GM19025 (cell line): ENCODE results near the gene RUNX2.
"Not testable (repeated sequence)": the region's sequence is repeated elsewhere in the genome, so short reads cannot be mapped to it uniquely, and the experiment has no call there.

ENCODE experiments used
- ATAC-seq: cut with Tn5 transposase; IDR thresholded peaks from one replicate; pipeline ENCODE4 v1.9.1; 2021; ENCODE audit warnings: mild to moderate bottlenecking, low read depth, moderate library complexity; ENCODE audit not compliant: unreplicated experiment

The RUNX2 gene

DNA sequence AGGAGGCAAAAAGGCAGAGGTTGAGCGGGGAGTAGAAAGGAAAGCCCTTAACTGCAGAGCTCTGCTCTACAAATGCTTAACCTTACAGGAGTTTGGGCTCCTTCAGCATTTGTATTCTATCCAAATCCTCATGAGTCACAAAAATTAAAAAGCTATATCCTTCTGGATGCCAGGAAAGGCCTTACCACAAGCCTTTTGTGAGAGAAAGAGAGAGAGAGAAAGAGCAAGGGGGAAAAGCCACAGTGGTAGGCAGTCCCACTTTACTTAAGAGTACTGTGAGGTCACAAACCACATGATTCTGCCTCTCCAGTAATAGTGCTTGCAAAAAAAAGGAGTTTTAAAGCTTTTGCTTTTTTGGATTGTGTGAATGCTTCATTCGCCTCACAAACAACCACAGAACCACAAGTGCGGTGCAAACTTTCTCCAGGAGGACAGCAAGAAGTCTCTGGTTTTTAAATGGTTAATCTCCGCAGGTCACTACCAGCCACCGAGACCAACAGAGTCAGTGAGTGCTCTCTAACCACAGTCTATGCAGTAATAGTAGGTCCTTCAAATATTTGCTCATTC lies at the start of gene RUNX2:
Gene RUNX2 (plus strand): TSS at position 375 of the 567 bp plus-strand sequence. CDS start 397 bp downstream, outside the sequence.
- ATAC-seq, result no peak

DNA sequence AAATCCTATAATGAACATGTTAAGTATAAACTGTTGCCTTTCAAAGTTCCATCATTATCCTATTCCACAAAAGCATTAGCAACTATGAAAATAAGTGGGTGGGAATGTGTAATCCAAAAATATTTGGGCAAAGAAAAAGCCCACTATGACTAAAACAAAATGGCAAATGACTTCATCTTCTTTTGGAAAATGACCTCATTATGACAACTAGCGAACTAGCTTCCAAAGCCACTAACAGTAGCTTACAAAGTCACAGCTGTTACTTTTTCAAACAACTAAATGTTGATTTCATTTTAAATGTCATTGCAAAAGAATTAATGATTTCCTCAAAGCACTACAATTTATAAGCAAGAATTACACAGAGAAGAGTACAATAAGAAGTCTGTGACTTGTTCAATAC lies 49.8 kb upstream of the RUNX2 start:
- no peak for ATAC-seq

DNA sequence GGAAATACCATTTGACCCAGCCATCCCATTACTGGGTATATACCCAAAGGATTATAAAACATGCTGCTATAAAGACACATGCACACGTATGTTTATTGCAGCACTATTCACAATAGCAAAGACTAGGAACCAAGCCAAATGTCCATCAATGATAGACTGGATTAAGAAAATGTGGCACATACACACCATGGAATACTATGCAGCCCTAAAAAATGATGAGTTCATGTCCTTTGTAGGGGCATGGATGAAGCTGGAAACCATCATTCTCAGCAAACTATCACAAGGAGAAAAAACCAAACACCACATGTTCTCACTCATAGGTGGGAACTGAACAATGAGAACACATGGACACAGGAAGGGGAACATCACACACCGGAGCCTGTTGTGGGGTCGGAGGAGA lies 41.4 kb upstream of the RUNX2 start:
- ATAC-seq, result not testable (repeated sequence)

DNA sequence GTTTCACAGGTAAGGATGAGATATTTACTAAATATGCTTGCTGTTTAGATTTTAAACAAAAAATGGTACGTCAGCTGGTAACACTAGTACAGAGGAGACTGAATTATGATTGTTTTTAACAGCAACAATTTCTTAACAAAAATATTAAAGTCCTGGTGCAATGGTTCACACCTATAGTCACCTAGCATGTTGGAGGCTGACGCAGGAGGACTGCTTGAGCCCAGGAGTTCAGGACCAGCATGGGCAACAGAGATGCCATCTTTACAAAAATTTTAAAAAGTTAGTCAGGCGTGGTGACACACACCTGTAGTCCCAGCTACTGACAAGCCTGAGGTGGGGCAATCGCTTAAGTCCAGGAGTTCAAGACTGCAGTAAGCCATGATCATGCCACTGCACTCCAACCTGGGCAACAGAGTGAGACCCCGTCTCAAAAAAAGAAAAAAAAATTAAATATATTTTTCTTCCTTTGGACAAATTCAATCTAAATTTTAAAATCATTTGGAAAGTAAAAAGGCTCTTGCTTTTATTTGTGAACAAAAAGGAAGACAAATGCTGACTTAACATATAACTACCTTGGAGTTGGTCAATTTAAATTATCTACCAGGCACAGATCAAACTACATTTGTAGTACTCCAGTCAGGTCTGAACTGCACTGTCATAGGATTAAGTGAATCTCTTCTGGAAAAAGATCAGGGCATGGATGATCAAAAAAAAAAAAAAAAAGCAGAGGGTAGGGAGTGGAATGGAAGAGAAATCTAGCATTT lies 38.2 kb upstream of the RUNX2 start:
- no peak for ATAC-seq

DNA sequence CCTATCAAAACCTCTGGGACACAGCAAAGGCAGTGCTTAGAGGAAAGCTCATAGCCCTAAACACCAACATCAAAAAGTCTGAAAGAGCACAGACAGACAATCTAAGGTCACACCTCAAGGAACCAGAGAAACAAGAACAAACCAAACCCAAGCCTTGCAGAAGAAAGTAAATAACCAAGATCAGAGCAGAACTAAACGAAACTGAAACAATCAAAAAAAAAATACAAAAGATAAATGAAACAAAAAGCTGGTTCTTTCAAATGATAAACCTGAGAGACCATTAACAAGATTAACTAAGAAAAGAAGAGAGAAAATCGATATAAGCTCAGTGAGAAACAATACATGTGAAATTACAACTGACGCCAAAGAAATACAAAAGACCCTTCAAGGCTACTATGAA lies 34.8 kb upstream of the RUNX2 start:
- no peak for ATAC-seq

DNA sequence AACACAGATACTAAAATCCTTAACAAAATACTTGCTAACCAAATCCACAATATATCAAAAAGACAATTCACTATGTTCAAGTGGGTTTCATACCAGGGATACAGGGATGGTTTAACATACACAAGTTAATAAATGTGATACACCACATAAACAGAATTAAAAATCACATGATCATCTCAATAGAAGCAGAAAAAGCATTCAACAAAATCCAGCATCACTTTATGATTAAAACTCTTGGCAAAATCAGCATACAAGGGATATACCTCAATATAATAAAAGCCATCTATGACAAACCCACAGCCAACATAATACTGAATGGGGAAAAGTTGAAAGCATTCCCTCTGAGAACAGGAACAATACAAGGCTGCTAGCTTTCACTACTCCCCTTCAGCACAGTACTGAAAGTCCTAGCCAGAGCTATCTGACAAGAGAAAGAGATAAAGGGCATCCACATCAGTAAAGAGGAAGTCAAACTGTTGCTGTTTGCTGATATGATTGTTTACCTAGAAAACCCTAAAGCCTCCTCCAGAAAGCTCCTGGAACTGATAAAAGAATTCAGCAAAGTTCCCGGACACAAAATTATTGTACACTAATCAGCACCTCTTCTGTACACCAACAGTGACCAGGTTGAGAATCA lies 33.9 kb upstream of the RUNX2 start:
- not testable (repeated sequence) for ATAC-seq

DNA sequence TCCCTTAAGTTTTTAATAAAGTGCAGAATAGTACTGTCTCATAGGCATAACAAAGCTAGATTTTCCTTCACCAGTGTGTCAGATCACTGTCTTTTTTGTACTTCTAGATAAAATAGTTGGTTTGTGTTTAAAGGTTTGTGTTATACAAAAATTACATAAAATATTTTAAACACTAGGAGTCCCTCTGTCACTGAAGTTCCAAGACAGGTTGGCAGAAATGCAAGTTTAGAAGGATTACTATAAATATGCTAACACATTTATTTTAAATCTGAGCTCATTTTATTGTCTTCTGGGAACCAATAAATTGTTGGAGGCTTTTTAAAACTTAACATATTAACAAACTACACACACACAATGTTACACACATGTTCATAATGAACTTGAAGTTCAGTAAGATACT lies 30.8 kb upstream of the RUNX2 start:
- no peak for ATAC-seq

DNA sequence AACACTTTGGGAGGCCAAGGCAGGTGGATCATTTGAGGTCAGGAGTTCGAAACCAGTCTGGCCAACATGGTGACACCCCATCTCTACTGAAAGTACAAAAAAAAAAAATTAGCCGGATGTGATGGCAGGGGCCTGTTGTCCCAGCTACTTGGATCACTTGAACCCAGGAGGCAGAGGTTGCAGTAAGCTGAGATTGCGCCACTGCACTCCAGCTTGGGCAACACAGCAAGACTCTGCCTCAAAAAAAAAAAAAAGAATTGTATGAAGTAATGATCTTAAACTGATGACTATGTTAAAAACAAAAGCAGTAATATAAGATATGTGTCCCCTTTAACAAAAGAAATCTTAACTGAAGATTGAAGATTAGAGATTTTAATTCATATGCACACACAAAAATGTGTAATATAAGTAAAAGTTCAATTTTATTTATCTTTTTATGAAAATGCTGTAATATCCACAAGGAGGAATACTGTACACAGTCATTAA lies 29.0 kb upstream of the RUNX2 start:
- ATAC-seq, result no peak

DNA sequence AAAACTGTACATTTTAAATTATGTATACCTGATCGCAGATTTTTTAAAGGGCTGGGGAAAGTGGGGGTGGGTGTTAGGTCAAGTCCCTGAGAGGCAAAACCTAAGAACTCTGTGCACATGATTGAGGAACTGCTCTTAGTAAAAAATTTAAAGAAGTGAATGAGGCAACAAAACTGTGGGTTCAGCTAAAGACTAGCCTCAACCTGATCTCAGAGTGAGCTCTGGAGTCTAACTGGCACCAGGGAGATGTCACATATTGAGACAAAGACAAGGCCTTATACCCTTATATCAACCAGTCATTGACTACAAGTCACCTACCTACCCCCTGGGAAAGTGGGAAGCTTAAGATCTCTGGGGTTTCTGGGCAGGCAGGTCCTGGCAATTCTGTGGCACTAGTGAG lies 27.4 kb upstream of the RUNX2 start:
- ATAC-seq, result no peak

DNA sequence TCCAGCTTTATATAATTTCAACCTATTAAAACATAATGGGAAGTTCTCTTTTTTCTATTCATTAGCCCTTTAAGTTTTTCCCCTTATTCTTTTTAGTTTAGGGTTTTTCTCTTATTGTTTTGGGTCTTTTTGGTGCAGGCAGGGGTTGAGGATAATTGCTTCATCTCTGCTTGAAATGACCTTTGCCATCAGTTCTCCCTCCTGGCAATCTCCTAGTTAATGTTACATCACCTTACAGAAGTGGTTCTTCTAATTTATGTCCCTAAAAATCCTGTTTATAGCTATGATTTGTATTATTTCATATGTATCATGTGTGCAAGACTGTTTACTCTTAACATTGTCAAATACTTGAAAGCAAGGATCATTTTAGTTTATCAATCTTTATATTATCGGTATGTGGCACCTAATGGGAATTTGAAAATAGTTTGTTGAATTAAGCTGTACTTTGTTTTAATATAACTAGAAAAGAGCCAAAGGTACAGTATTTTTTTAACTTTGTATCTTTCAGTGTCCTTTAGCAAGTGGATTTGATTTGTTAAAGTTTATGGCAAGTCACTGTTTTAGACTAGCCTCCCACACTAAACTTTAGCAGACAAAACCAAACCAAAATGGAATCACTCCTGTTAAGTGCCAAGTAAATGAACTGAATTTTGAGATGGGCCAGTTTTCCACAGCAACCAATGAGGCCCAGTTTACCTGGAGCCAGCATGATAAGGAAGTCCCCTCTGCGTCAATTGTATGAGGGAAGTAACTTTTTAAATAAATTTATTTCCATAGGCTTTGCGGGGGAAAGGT lies 26.6 kb upstream of the RUNX2 start:
- no peak for ATAC-seq

DNA sequence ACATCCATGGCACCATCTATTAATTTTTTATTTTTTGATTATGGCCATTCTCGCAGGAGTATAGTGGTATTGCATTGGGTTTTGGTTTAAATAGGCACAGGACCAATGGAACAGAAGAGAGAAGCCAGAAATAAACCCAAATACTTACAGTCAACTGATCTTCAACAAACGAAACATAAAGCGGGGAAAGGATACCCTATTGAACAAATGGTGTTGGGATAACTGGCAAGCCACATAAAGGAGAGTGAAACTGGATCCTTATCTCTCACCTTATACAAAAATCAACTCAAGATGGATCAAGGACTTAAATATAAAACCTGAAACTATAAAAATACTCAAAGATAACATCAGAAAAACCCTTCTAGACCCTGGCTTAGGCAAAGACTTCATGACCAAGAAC lies 25.3 kb upstream of the RUNX2 start:
- no peak for ATAC-seq

DNA sequence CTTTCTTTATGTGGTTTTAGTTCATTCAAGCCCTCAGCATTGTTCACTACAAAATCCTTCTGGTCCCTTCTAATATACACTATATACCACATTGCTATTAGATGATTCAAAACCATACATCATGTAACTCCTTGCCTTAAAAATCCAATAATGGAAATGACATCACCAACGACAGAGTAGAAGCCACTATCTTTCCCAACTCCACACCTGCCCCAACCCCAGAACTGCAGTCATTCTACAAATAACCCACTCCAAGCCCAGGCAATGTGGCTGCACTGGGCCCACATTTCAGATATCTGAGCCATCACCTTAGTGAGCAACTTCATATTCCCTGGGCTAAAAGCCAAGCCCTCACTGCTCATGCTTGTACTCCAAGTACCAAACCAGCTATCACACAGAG lies 22.6 kb upstream of the RUNX2 start:
- ATAC-seq, result no peak

DNA sequence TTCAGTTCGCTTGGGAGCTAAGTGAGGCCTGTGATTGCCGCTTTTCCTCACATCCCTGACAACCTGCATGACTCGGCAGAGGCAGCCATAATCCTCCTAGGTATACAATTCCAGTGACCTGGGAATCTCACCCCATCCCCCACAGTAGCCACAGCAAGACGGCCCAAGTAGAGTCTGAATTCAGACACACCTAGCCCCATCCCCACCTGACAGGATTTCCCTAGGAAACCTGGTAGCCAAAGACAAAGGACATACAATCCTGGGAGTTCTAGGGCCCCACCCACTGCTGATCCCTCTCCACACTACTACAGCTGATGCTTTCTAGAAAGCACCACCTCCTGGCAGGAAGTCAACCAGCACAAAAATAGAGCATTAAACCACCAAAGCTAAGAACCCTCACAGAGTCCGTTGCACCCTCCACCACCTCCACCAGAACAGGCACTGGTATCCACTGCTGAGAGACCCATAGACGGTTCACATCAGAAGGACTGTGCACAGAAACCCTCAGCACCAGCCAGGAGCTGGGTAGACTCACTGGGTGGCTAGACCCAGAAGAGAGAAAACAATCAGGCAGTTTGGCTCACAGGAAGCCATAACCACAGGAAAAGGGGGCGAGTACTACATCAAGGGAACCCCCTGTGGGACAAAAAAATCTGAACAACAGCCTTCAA lies 17.9 kb upstream of the RUNX2 start:
- ATAC-seq, result no peak

DNA sequence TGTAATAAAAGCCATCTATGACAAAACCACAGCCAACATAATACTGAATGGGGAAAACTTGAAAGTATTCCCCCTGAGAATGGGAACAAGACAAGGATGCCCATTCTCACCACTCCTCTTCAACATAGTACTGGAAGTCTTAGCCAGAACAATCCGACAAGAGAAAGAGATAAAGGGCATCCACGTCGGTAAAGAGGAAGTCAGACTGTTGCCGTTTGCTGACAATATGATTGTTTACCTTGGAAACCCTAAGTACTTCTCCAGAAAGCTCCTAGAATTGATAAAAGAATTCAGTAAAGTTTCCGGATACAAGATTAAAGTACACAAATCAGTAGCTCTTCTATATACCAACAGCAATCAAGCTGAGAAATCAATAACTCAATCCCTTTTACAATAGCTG lies 14.0 kb upstream of the RUNX2 start:
- ATAC-seq, result no peak

DNA sequence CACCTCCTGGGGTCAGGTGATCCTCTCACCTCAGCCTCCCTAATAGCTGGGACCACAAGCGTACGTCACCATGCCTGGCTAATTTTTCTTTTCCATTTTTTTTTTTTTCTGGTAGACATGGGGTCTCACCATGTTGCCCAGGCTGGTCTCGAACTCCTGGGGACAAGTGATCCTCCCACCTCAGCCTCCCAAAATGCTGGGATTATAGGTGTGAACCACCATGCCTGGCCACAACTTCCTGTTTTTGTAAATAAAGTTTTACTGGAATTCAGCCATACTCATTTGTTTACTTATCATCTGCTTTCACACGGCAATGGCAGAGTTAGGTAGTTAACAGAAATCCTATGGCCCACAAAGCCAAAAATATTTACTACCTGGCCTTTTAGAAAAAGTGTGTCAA lies 7.8 kb upstream of the RUNX2 start:
- ATAC-seq, result no peak

DNA sequence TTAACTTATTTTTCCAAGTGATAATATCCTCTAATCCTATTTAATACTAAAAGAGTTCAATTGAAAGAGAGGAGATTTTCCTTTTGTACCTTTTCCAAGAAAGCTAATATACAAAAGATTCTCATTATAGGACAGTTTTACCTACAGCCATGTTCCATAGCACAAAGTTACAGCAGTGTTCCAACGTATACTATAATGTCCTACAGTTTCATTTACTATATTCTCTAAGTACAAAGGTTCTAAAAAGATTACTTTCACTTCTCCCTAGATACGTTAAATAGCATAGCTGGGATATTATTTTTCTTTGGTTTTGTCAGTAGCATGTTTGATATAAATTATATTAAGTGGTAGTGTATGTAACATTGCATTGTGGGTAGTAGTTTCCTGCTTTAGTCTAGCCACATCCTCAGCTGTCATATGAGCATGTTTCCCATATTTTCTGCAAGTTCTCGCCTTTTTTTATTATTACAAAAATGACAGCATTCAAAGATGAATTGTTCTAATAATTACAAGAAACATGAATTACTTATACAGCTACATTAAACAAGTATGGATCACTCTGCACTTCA lies 4.4 kb upstream of the RUNX2 start:
- ATAC-seq, result no peak

DNA sequence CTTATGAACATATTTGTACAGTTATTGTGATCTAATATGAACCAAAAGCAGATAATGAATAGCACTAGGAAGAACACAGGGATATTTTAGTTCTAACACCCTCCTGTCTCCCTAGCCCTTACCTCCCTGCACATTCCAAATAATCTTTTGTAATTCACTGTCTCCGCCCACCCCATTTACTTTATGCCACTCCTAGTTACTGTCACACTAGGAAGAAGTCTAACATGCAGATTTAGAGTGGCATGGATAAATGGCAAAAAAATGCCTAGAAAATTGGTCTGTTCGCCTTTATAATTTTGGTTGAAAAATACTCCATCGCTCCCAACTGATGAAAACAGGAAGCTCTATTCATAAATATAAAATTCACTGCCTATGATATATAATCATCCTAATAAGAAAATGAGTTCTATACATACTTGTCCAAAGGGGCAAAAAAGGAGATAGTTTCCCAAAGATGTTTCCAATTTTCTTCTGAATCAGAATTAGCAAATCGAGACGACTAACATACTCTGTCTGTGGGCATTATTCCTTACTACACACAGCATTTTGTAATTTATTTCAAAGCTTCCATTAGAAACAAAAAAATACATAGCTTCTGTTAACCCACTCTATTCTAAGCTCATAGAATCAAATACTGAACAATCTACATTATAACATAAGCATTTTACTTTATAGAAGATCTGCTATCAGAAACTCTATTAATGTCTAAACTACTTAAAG lies 1.3 kb upstream of the RUNX2 start:
- no peak for ATAC-seq

DNA sequence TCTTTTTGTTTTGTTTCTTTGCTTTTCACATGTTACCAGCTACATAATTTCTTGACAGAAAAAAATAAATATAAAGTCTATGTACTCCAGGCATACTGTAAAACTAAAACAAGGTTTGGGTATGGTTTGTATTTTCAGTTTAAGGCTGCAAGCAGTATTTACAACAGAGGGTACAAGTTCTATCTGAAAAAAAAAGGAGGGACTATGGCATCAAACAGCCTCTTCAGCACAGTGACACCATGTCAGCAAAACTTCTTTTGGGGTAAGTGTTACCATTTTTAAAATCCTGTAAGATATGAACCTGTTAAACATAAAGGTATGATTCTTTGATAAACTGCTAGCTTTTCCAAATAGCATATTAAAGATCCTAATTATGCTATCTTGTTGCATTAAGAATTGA lies 393 bp downstream of the RUNX2 start:
- no peak for ATAC-seq

DNA sequence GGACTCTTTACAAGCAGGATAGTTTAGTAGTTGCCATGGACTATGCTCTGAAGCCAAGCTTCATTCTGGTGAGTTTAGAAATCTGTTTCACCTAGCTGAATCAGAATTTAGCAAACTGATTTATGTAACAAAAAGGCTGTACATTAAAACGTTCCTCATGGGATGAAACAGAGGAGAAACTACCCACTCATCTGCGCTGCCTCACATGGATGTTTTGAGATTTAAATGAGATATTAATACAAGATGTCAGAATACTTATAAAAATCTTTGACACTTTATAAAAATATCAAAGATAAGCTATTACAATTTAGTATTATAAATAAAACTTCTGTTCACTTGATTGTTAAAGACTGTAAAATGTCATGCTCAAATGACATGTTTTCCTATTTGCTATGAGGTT lies 16.8 kb downstream of the RUNX2 start:
- no peak for ATAC-seq
